Left lung (tissue), 10 donors: ENCODE results near the gene SCAI. TPM values are rescaled to one million over a fixed set of nuclear protein-coding genes. Genes with fewer than 3 reads are reported as not detected.

Experiments used
- ATAC-seq: fragments of 200-7000 bp; cut with Tn5 transposase; one replicate; pipeline ENCODE4 v1.9.1; 2020; ENCODE audit warnings: moderate library complexity
- DNase-seq, 4 donors: peaks; one replicate each; pipeline ENCODE4 v3.0.0-alpha.2; 2013 to 2020
- H3K27ac ChIP-seq, 2 donors: fragments of 200-600 bp; sonication (generic) in 1 of 2; one replicate each; pipeline versions ENCODE4 v1.5.0 to v1.8.0; 2020 to 2021
- H3K27me3 ChIP-seq, 2 donors: fragments of 200-600 bp; sonication (generic) in 1 of 2; one replicate each; pipeline versions ENCODE4 v1.5.0 to v1.8.0; 2020 to 2021
- H3K36me3 ChIP-seq, 2 donors: fragments of 200-600 bp; sonication (generic) in 1 of 2; one replicate each; pipeline versions ENCODE4 v1.5.0 to v1.8.0; 2020 to 2021
- H3K4me1 ChIP-seq, 2 donors: fragments of 200-600 bp; one replicate each; pipeline ENCODE4 v1.8.0; 2021
- H3K4me3 ChIP-seq, 2 donors: fragments of 200-600 bp; sonication (generic) in 1 of 2; one replicate each; pipeline versions ENCODE4 v1.5.0 to v1.8.0; 2020 to 2021; ENCODE audit warnings: mild to moderate bottlenecking in 1 of 2
- H3K9me3 ChIP-seq, 2 donors: fragments of 200-600 bp; sonication (generic) in 1 of 2; one replicate each; pipeline versions ENCODE4 v1.5.0 to v1.8.0; 2020 to 2021
- CTCF ChIP-seq, 2 donors: fragments of 200-600 bp; sonication (generic) in 1 of 2; IDR thresholded peaks; one replicate each; pipeline versions ENCODE4 v1.5.0 to v1.8.0; 2021; ENCODE audit warnings: antibody characterized with exemption in 2 of 2
- intact Hi-C, 2 donors: fragments of 100-400 bp; cut with DNase I; formaldehyde crosslinking; loops; one replicate each; pipeline versions ENCODE4 v1.11.2 to v1.14.2; 2022
- polyA plus RNA-seq, 6 donors: library from polyadenylated mRNA; unstranded; fragments of 120-200 nt; gene quantifications; one replicate each; pipeline ENCODE4 v1.2.1, GENCODE V29; 2013; ENCODE audit not compliant: insufficient read length in 6 of 6
- total RNA-seq, 2 donors: library from RNA; stranded (reverse); fragmentation: NEBNext Ultra II Directional; extraction: Animal tissue kit (Norgen Biotek cat#: 25700); gene quantifications; one replicate each; pipeline ENCODE4 v1.2.1, GENCODE V29; 2021
- donor health status: DM: no; HTN: yes; CAD: no.
- donor health status: DM: no; HTN: no; CAD: no.

Gene SCAI
- total and polyA plus RNA-seq, 8 donors, result 12.7 to 22.7 (median 15.7) TPM

- Histone ChIP-seq H3K36me3 (no peaks in the 10 kb centered on the region), H3K4me1 (no peaks in the 10 kb centered on the region), H3K4me3 (no peak overlapping the region), H3K27ac (no peak overlapping the region), H3K9me3 (peaks cover 5 to 28% of the 10 kb centered on the region in 2 donors), H3K27me3 (no peaks in the 10 kb centered on the region)
- DNase-seq (no peak), ATAC-seq (no peak)
- intact Hi-C loops, result no loop called here
- no peak for TF ChIP-seq CTCF (IDR thresholded peaks at IDR 0.05)
Observed at GRCh38 chr9:125079931-125080330, 63.4 kb downstream of the SCAI start.

GRCh38 chr9:125075997-125076396, 67.3 kb downstream of the SCAI start:
- Histone ChIP-seq H3K36me3 (no peaks in the 10 kb centered on the region), H3K27ac (no peak overlapping the region), H3K4me3 (no peak overlapping the region), H3K4me1 (no peaks in the 10 kb centered on the region), H3K27me3 (no peaks in the 10 kb centered on the region), H3K9me3 (peaks cover 0 to 7% of the 10 kb centered on the region in 2 donors)
- no peak for ATAC-seq
- intact Hi-C loops, result no loop called here
- no peak for TF ChIP-seq CTCF (IDR thresholded peaks at IDR 0.05)
- no peak for DNase-seq

- Histone ChIP-seq H3K4me1 (no peaks in the 10 kb centered on the region), H3K36me3 (no peaks in the 10 kb centered on the region), H3K9me3 (no peaks in the 10 kb centered on the region), H3K27me3 (no peaks in the 10 kb centered on the region), H3K4me3 (no peak overlapping the region), H3K27ac (no peak overlapping the region)
- intact Hi-C loops, result no loop called here
- DNase-seq, result no peak
- TF ChIP-seq CTCF (IDR thresholded peaks at IDR 0.05), result no peak
- no peak for ATAC-seq
Observed at GRCh38 chr9:125074976-125075375, 68.4 kb downstream of the SCAI start.

- ATAC-seq (peak; percentile 29), DNase-seq (peak in 1 of 4 donors; percentile 10)
- H3K9me3 ChIP-seq, result peaks cover 0 to 7% of the 10 kb centered on the region in 2 donors
- no peaks in the 10 kb centered on the region for H3K27me3 ChIP-seq
- peaks cover 0 to 9% of the 10 kb centered on the region in 2 donors for H3K4me1 ChIP-seq
- no peak for TF ChIP-seq CTCF (IDR thresholded peaks at IDR 0.05)
- H3K27ac ChIP-seq, result peak overlapping the region; percentile 23 to 36
- intact Hi-C loops, result no loop called here
- no peak overlapping the region for H3K4me3 ChIP-seq
- no peaks in the 10 kb centered on the region for H3K36me3 ChIP-seq
Observed at GRCh38 chr9:125066839-125067619, 76.3 kb downstream of the SCAI start.

- no peak overlapping the region for H3K4me3 ChIP-seq
- no peak for DNase-seq
Observed at GRCh38 chr9:125061391-125061790, 81.9 kb downstream of the SCAI start.

More at GRCh38 chr9:125061391-125061790, 81.9 kb downstream of the SCAI start:
- Histone ChIP-seq H3K4me1 (no peaks in the 10 kb centered on the region), H3K9me3 (peaks cover 0 to 7% of the 10 kb centered on the region in 2 donors), H3K27ac (no peak overlapping the region), H3K36me3 (no peaks in the 10 kb centered on the region), H3K27me3 (no peaks in the 10 kb centered on the region)
- TF ChIP-seq CTCF (IDR thresholded peaks at IDR 0.05), result no peak
- intact Hi-C loops, result no loop called here
- ATAC-seq, result no peak
